Endothelial cell of umbilical vein (primary cell): Measurements from ENCODE around the gene EYS. TPM values are rescaled to one million over a fixed set of nuclear protein-coding genes. Genes with fewer than 3 reads are reported as not detected.
A peak's percentile ranks its signal among the peaks of the same experiment; 100 is the strongest.
"Not testable (repeated sequence)": the region's sequence is repeated elsewhere in the genome, so short reads cannot be mapped to it uniquely, and the experiment has no call there.

ENCODE experiments used
- BruUV-seq: library from RNA; stranded (reverse); fragments of 400-500 nt; replicated peaks from 2 replicates; lab custom pipeline; 2021; lab: Mats Ljungman, UMichigan
- CTCF ChIA-PET: fragments of 300-600, 350-600 bp; sonication (Branson Sonifier 250); formaldehyde crosslinking; loops from one replicate; lab custom pipeline; 2021; ENCODE audit warnings: antibody characterized with exemption, inconsistent platforms; lab: Charles Lee
- POLR2A ChIA-PET: fragments of 300-600, 350-600 bp; sonication (Branson Sonifier 250); formaldehyde crosslinking; loops from one replicate; lab custom pipeline; 2021; ENCODE audit warnings: antibody characterized with exemption, inconsistent platforms; lab: Charles Lee
- DNase-seq: peaks from one replicate; pipeline ENCODE4 v3.0.0-alpha.2; 2011; ENCODE audit warnings: low read depth, low spot score
- FAIRE-seq: peaks from 2 replicates; lab custom pipeline; 2011; peaks lifted over from hg19 to GRCh38; lab: Jason Lieb, UNC
- H2AFZ ChIP-seq: 2 replicates; pipeline ENCODE4 v1.6.0; 2012; ENCODE audit warnings: low read depth, low read length, control low read depth, inconsistent platforms
- H3K27ac ChIP-seq: 2 replicates; pipeline ENCODE4 v1.5.1; 2011; ENCODE audit warnings: low read depth, mild to moderate bottlenecking, control low read depth, low read length, moderate library complexity; ENCODE audit not compliant: insufficient read depth
- H3K27me3 ChIP-seq, 2 experiments: 2 replicates each; pipeline versions ENCODE4 v1.6.0 to v1.6.1; 2011; ENCODE audit warnings: low read length in 2 of 2, mixed read lengths in 1 of 2; ENCODE audit not compliant: control insufficient read depth in 2 of 2, insufficient read depth in 2 of 2
- H3K36me3 ChIP-seq, 2 experiments: 2 replicates in 1 of 2; 3 replicates in 1 of 2; pipeline ENCODE4 v1.5.1; 2011; ENCODE audit warnings: low read length in 2 of 2, mild to moderate bottlenecking in 1 of 2, moderate library complexity in 1 of 2; ENCODE audit not compliant: control insufficient read depth in 2 of 2, insufficient read depth in 2 of 2; ENCODE audit errors: extremely low read depth in 1 of 2
- H3K4me1 ChIP-seq: 3 replicates; pipeline ENCODE4 v1.5.1; 2011; ENCODE audit warnings: mild to moderate bottlenecking, low read length; ENCODE audit not compliant: control insufficient read depth, insufficient read depth; ENCODE audit errors: extremely low read depth
- H3K4me2 ChIP-seq: 2 replicates; pipeline ENCODE4 v1.6.1; 2011; ENCODE audit warnings: low read length, control low read depth, mixed read lengths; ENCODE audit not compliant: insufficient read depth
- H3K4me3 ChIP-seq, 3 experiments: fragments of 200-600 bp in 1 of 3; sonication (generic), shearing (Covaris generic) in 1 of 3; replicated peaks in 1 of 3; 2 replicates each; pipeline ENCODE4 v1.5.1; 2011 to 2016; ENCODE audit warnings: control low read depth in 3 of 3, low read length in 3 of 3, mild to moderate bottlenecking in 2 of 3, inconsistent platforms in 1 of 3, low read depth in 1 of 3, moderate library complexity in 1 of 3; ENCODE audit not compliant: insufficient read depth in 1 of 3
- H3K79me2 ChIP-seq: 2 replicates; pipeline ENCODE4 v1.6.0; 2012; ENCODE audit warnings: low read length, inconsistent platforms; ENCODE audit not compliant: control insufficient read depth, insufficient read depth
- H3K9ac ChIP-seq: replicated peaks from 2 replicates; pipeline ENCODE3; 2011; ENCODE audit warnings: low read length, control low read depth; ENCODE audit not compliant: insufficient read depth; ENCODE audit errors: extremely low read depth
- H3K9me1 ChIP-seq: replicated peaks from 3 replicates; pipeline ENCODE4 v1.6.0; 2011; ENCODE audit warnings: mild to moderate bottlenecking, low read length; ENCODE audit not compliant: control insufficient read depth, insufficient read depth; ENCODE audit errors: extremely low read depth
- H3K9me3 ChIP-seq: replicated peaks from 2 replicates; pipeline ENCODE4 v1.5.1; 2012; ENCODE audit warnings: low read length, inconsistent platforms; ENCODE audit not compliant: control insufficient read depth, insufficient read depth
- H4K20me1 ChIP-seq: replicated peaks from 2 replicates; pipeline ENCODE3; 2011; ENCODE audit warnings: mild to moderate bottlenecking, low read length; ENCODE audit not compliant: control insufficient read depth, insufficient read depth; ENCODE audit errors: extremely low read depth
- EZH2 ChIP-seq: IDR thresholded peaks from 2 replicates; pipeline ENCODE4 v1.6.1; 2012; ENCODE audit warnings: borderline replicate concordance, low read depth, mild to moderate bottlenecking, moderate library complexity, low read length, inconsistent platforms; ENCODE audit not compliant: severe bottlenecking
- FOS ChIP-seq: IDR thresholded peaks from 2 replicates; pipeline ENCODE4 v1.6.1; 2011; ENCODE audit warnings: mild to moderate bottlenecking, low read length, moderate library complexity, borderline replicate concordance; ENCODE audit not compliant: insufficient read depth
- GATA2 ChIP-seq: IDR thresholded peaks from 2 replicates; pipeline ENCODE4 v1.7.0; 2011; ENCODE audit warnings: low read depth, mild to moderate bottlenecking, moderate library complexity, mixed read lengths, low read length; ENCODE audit not compliant: insufficient read length, insufficient read depth
- JUN ChIP-seq: IDR thresholded peaks from 2 replicates; pipeline ENCODE4 v1.6.1; 2011; ENCODE audit warnings: borderline replicate concordance, low read depth; ENCODE audit not compliant: insufficient read length, insufficient read depth
- POLR2A ChIP-seq: IDR thresholded peaks from 2 replicates; pipeline ENCODE4 v1.6.1; 2012; ENCODE audit warnings: low read depth, mild to moderate bottlenecking, control low read depth, low read length
- POLR2AphosphoS5 ChIP-seq: IDR thresholded peaks from 2 replicates; pipeline ENCODE4 v1.6.1; 2012; ENCODE audit warnings: low read depth, mild to moderate bottlenecking, control low read depth, low read length, moderate library complexity; ENCODE audit not compliant: insufficient read depth
- dilution Hi-C: fragments of 300-500 bp; cut with MboI; formaldehyde crosslinking; loops from one replicate; pipeline ENCODE4 v1.15.0; 2019; ENCODE audit warnings: low sequenced_read_pairs; ENCODE audit not compliant: extremely low pct_ligation_motif_present
- intact Hi-C: fragments of 100-400 bp; cut with micrococcal nuclease; formaldehyde crosslinking; loops from one replicate; pipeline ENCODE4 v1.10.0; 2022
- polyA plus RNA-seq, 4 experiments: library from polyadenylated mRNA; depleted of rRNA in 3 of 4; stranded (reverse) in 3 of 4; unstranded in 1 of 4; fragments of >200 nt; gene quantifications; 2 replicates each; pipeline versions ENCODE4 v1.2.1 to v1.2.3, GENCODE V29; 2011 to 2012; ENCODE audit warnings: missing spikeins in 1 of 4
- total RNA-seq: library from RNA; stranded (reverse); gene quantifications from 2 replicates; pipeline ENCODE4 v1.2.3, GENCODE V29; 2021
- TF ChIP-seq, protein P1 (sequence below): IDR thresholded peaks from 2 replicates; pipeline ENCODE4 v1.6.1; 2011; ENCODE audit not compliant: insufficient read depth, insufficient read length

Gene EYS
- total and polyA plus RNA-seq, 2 donors (not counting 3 experiments of a cell fraction or from before 2014, with no cell fraction given): 0.01 to 0.27 TPM

GRCh38 chr6:64249115-64249514 lies 1457.9 kb downstream of the EYS start:
- intact Hi-C loops: no loop called here
- TF ChIP-seq JUN (no peak), FOS (peak; percentile 46)
- dilution Hi-C loops: no loop called here
- FAIRE-seq: no peak
- CTCF ChIA-PET: no interaction called here
- H3K9ac ChIP-seq: no peak overlapping the region
- no peak for DNase-seq
- no peaks in the 10 kb centered on the region for H3K4me1 ChIP-seq
- H3K36me3 ChIP-seq: no peaks in the 10 kb centered on the region
- H4K20me1 ChIP-seq: no peaks in the 10 kb centered on the region
- no peak overlapping the region for H2AFZ ChIP-seq
- no peaks in the 10 kb centered on the region for H3K9me1 ChIP-seq
- H3K4me2 ChIP-seq: no peak overlapping the region
- no peak overlapping the region for H3K4me3 ChIP-seq
- H3K9me3 ChIP-seq: no peaks in the 10 kb centered on the region
- no peak overlapping the region for H3K27ac ChIP-seq
- BruUV-seq: no TSS peak
- H3K79me2 ChIP-seq: no peaks in the 10 kb centered on the region
- no peaks in the 10 kb centered on the region for H3K27me3 ChIP-seq
- POLR2A ChIA-PET: no interaction called here

DNA sequence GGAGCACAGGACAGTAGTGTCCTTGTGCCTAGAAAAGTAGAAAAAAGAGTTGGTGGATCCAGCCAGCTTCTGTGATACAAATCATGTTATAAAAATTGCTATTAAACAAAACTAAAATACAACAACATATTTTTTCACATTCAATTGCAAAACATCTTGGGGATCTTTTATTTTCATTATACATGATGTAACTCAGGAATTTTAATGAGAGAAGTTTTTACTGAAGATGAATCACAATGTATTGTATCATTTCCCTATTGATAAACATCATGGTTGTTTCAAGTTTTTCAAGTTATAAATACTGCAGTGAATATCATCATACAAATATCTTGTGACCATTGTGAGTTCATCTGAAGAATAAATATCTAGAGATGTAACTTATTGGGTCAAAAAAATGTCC lies 1463.4 kb downstream of the EYS start:
- no peaks in the 10 kb centered on the region for H3K79me2 ChIP-seq
- POLR2A ChIA-PET: no interaction called here
- no peak for TF ChIP-seq FOS
- no peak for TF ChIP-seq POLR2AphosphoS5
- TF ChIP-seq JUN: no peak
- TF ChIP-seq, protein P1, sequence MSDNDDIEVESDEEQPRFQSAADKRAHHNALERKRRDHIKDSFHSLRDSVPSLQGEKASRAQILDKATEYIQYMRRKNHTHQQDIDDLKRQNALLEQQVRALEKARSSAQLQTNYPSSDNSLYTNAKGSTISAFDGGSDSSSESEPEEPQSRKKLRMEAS: no peak
- no peak for TF ChIP-seq GATA2
- no peak for TF ChIP-seq POLR2A
- TF ChIP-seq EZH2: no peak
- H3K27ac ChIP-seq: no peak overlapping the region
- no peak overlapping the region for H2AFZ ChIP-seq
- no peak overlapping the region for H3K4me3 ChIP-seq
- no peaks in the 10 kb centered on the region for H3K9me3 ChIP-seq
- dilution Hi-C loops: no loop called here
- H3K36me3 ChIP-seq: no peaks in the 10 kb centered on the region
- CTCF ChIA-PET: no interaction called here
- DNase-seq (no peak), FAIRE-seq (no peak)
- BruUV-seq: no TSS peak
- H3K9me1 ChIP-seq: no peaks in the 10 kb centered on the region
- no peak overlapping the region for H3K9ac ChIP-seq
- no peak overlapping the region for H3K4me2 ChIP-seq
- H3K27me3 ChIP-seq: no peaks in the 10 kb centered on the region
- intact Hi-C loops: no loop called here
- no peaks in the 10 kb centered on the region for H4K20me1 ChIP-seq
- H3K4me1 ChIP-seq: no peaks in the 10 kb centered on the region

- DNase-seq, dilution Hi-C loops: not testable (repeated sequence)
Observed at GRCh38 chr6:64238908-64239307, 1468.1 kb downstream of the EYS start.

More at GRCh38 chr6:64238908-64239307, 1468.1 kb downstream of the EYS start:
- FAIRE-seq, H3K27me3 ChIP-seq, intact Hi-C loops, H3K4me3 ChIP-seq, H3K9ac ChIP-seq, H3K9me3 ChIP-seq, H3K79me2 ChIP-seq, H4K20me1 ChIP-seq, H3K9me1 ChIP-seq, H2AFZ ChIP-seq, BruUV-seq, POLR2A ChIA-PET, H3K4me2 ChIP-seq, H3K36me3 ChIP-seq, CTCF ChIA-PET, H3K4me1 ChIP-seq, H3K27ac ChIP-seq: not testable (repeated sequence)
